Measurements from ENCODE around the gene LARGE1.

DNA sequence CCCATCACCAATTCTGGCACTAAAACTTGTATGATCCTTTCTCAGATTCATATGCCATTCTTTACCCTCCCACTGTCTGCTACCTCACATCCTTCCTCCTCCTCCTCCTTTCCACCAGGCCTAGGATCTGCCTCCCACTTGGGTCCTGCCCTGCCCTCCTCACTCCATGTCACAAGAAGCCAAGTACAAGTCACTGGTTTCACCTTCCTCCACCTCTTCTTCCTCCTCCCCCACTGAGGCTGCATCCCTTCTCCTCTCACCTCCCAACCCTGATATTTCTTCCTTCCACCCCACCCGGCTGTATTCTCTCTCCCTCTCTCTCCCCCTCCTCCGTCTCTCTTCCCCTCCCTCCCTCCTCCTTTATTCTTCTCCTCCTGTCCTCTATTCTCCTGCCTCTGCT, 46.6 kb downstream of the LARGE1 start:
- no peak for TF ChIP-seq CTCF (IDR thresholded peaks at IDR 0.05; ENCODE audit: low read depth, low read length)
- TF ChIP-seq, protein P1, sequence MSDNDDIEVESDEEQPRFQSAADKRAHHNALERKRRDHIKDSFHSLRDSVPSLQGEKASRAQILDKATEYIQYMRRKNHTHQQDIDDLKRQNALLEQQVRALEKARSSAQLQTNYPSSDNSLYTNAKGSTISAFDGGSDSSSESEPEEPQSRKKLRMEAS (IDR thresholded peaks at IDR 0.05; ENCODE audit: low read depth, low read length): no peak
- TF ChIP-seq POLR2A (IDR thresholded peaks at IDR 0.05; ENCODE audit: extremely low read depth, insufficient read length): no peak
- TF ChIP-seq MYC (IDR thresholded peaks at IDR 0.05; ENCODE audit: low read depth, low read length): no peak

Data from NB4 (cell line).